NCI-H748 treated with DMSO at 0.1 percent for 48 hours (cell line): ENCODE results near the gene S100A3.
"Not testable (repeated sequence)": the region's sequence is repeated elsewhere in the genome, so short reads cannot be mapped to it uniquely, and the experiment has no call there.

Source experiments
- DNase-seq: peaks from one replicate; lab custom pipeline; 2025; lab: John Stamatoyannopoulos, UW

Gene S100A3

DNA sequence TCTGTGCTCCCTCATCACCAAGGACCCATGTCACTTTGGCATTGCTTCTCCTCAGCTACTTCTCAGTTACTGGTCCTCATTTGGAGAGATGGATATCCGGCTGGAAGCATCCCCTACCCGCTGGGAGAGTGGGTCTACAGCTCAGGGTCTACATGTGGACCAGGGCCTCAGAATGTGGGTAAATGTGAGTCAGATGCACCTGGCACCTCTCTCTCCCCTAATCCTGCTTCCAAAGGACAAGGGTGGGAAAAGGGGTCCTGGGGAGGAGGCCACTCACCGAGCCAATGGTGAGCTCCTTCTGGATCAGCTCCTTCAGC lies 14.2 kb downstream of the S100A3 start:
- DNase-seq = no peak

GRCh38 chr1:153534226-153534924 lies 14.7 kb downstream of the S100A3 start:
- no peak for DNase-seq

GRCh38 chr1:153533689-153534201 lies 15.3 kb downstream of the S100A3 start:
- no peak for DNase-seq

DNA sequence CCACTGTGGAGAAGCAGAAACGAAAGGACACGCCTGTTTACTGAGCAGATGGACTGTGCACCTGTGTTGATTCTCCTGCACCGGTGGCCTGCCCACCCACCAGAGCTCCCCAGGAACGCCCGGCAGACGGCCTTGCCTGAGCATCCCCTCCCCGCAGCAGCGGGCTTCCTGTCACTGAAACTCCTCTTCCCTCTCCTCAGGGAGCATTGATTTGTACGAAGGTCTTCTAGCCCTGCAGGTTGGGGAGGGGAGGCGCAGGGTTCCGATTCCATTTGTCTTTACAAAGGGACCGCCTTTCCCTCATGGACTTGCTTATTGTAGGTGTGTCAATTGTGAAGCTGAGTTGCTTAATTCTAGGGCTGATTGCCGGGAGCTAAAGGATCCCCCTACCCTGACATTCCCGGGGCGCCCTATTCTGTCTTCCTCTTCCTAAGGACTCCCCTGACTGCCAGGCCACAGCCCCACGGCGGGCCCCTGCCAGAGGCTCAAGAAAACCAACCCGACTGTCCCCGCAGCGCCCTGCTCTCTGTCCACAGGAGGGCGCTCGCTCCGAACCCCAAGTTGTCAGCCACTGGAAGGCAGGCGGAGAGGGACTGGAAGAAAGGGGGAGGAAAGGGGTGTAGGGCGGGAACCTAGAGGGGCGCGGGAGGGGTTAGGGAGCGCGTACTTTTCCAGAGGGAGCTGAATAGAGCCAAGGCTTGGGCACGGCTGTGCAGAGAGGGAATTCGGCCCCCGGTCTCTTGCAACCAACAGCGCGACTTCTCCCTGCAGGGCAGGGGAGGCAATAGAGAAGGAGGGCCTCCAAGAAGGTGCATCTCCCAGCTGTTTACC lies 16.1 kb downstream of the S100A3 start:
- peak; percentile 78 for DNase-seq

GRCh38 chr1:153532181-153532580 lies 16.9 kb downstream of the S100A3 start:
- DNase-seq = no peak

- no peak for DNase-seq
Measured at GRCh38 chr1:153531638-153532037, 17.4 kb downstream of the S100A3 start.

- no peak for DNase-seq
Measured at GRCh38 chr1:153527683-153528040, 21.4 kb downstream of the S100A3 start.

DNA sequence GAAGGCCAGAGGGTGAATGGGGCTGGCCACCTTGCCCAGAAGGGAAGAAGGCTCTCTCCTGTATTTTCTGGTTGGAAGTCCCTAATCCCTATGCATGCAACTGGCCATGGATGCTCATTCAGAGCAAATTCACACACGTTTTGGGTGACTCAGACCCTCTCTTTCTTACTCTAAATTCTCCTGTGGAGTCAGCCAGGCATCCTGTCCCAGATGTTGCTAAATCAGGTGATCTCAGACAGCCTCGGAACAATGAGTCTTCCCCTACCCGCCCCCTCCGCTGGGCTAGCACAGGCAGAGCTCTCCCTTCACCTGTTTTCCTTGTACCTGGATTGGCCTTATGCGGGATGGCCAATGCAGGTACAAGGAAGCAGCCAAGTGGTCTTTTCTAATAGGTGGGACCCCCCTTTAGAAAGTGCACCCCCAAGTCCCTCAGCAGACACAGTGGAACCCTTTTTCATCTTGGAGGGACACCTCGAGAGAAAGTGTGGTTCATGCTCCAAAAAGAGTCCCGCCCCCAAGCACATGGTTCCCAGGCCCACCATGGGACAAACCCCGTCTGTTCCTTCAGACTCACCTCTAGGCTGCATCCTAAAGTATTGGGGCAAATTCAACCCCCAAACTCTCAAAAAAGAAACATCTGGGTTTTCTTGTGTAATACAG lies 21.9 kb downstream of the S100A3 start:
- DNase-seq = no peak

DNA sequence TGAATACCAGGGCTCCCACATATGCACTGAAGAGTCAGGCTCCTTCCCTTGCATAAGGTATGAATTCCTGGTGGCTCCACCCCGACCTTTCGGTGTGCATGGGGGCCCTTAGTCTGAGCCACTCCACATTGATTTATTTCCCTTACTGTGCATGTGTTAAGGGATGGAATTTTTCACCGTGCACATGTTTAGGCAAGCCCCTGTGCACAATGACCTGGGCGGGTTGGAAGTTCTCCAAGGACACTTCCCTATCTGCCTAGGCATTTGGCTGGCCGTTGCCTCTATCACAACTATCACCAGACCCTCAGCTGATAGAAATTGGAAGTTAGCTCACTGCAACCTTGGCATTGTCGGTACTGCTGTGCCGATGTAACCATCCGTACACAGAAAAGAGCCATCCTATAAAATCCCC lies 22.9 kb downstream of the S100A3 start:
- DNase-seq = no peak

DNA sequence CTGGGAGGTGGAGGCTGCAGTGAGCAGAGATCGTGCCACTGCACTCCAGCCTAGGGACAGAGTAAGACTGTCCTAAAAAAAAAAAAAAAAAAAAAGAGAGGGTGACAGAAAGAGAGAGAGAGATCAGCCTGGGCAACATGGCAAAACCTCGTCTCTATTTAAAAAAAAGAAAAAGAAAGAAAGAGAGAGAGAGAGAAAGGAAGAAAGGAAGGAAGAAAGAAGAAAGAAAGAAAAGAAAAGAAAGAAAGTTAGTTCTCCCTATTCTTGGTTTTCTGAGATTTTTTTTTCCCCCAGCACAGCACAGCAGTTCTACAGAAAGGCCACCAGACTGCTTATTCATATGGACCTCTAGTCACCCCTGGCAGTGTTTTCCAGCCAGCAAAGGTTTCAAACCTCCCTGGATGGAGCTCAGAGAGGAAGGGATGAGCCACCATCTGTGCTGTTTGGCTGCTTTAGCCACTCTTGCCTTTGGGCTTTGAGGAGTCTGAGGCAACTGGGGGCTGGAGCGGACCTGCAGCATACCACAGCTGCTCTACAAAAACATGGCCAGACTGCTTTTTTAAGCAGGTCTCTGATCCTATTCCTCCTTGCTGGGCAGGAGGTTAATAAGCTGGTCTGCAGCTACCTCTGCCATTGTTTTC lies 23.9 kb downstream of the S100A3 start:
- DNase-seq = no peak

GRCh38 chr1:153522353-153523048 lies 26.6 kb downstream of the S100A3 start:
- not testable (repeated sequence) for DNase-seq

DNA sequence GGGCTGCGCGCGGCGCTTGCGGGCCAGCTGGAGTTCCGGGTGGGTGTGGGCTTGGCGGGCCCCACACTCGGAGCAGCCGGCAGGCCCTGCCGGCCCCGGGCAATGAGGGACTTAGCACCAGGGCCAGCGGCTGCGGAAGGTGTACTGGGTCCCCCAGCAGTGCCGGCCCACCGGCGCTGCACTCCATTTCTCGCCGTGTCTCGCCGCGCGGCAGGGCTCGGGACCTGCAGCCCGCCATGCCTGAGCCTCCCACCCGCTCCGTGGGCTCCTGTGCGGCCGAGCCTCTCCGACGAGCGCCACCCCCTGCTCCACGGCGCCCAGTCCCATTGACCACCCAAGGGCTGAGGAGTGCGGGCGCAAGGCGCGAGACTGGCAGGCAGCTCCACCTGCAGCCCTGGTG lies 27.2 kb downstream of the S100A3 start:
- not testable (repeated sequence) for DNase-seq

- no peak for DNase-seq
Measured at GRCh38 chr1:153520818-153521476, 28.1 kb downstream of the S100A3 start.

DNA sequence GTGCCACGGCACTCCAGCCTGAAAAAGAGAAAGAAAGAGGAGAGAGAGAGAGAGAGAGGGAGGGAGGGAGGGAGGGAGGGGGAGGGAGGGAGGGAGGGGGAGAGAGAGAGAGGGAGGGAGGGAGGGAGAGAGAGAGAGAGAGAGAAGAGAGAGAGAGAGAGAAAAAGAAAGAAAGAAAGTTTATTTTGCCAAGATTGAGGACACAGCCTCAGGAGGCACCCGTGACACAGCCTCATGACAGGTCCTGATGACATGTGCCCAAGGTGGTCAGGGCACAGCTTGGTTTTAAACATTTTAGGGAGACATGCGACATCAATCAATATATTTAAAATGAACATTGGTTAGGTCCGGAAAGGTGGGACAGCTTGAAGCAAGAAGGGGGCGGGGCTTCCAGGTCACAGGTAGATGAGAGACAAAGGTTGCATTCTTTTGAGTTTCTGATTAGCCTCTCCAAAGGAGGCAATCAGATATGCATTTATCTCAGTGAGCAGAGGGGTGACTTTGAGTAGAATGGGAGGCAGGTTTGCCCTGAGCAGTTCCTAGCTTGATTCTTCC lies 28.8 kb downstream of the S100A3 start:
- DNase-seq = not testable (repeated sequence)

DNA sequence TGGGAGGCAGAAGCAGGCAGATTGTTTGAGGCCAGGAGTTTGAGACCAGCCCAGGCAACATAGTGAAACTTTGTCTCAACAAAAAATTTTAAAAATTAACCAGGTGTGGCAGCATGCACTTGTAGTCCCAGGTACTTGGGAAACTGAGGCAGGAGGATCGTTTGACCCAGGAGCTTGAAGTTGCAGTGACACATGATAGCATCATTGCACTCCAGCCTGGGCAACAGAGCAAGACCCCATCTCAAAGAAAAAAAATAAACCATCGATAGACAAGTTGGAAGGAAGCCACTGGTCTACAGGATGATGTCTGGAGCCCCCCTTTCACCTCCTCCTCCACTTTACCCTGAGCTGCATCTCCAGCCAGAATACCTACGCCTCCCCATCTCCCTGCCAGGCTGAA lies 29.8 kb downstream of the S100A3 start:
- no peak for DNase-seq

- no peak for DNase-seq
Measured at GRCh38 chr1:153515504-153516394, 33.3 kb downstream of the S100A3 start.

DNA sequence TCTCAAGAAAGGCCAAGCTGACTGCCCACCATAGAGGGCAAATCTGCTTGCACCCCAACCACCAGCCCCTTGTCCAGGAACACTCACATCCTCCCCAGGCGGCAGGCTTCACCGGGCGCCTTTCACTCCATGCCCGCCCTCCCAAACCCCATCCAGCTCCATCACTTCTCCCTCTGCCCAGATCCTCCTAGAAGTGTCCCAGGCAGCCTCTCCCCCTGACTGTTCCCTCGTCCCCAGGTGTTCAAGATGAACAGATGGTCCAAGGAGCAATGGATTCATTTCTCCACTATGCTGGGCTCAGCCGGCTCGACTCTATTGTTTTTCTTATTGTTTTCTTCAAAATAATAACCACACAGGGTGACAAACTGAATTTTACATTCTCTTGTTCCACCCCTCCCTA lies 35.4 kb downstream of the S100A3 start:
- no peak for DNase-seq

GRCh38 chr1:153513023-153513422 lies 36.0 kb downstream of the S100A3 start:
- no peak for DNase-seq

- peak; percentile 76 for DNase-seq
Measured at GRCh38 chr1:153510984-153511410, 38.1 kb downstream of the S100A3 start.
